Effector CD8-positive, alpha-beta T cell (primary cell): ENCODE data around the gene NTNG1.
"Not testable (repeated sequence)": the region's sequence is repeated elsewhere in the genome, so short reads cannot be mapped to it uniquely, and the experiment has no call there.

Experiments used
- DNase-seq: peaks from one replicate; lab custom pipeline; 2025; lab: John Stamatoyannopoulos, UW

The NTNG1 gene

DNA sequence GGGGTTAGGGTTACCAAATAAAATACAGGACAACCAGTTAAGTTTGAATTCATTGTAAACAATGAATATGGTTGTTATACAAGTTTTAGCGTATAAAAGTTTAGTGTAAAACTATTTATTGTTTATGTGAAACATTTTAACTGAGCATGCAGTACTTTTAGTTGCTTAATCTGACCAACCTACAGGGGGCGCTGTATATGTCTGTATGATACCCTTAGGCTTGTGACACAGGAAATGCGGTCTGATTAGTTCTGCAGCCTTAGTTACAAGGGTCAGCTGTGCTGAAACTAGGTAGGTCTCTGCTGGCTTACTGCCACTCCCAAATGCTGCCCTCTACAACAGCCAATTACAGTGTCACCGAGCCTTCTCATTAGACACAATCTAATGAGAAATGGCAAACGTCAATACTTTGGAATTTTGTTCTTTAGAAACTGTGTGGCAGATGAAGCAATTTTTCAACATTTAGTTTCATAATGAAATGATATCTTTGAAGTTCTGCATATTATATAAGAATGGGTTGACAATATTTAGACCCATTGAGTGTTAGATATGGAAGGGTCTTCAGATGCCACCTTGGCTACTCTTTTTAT is 56.2 kb downstream of the NTNG1 start:
- DNase-seq, result no peak

DNA sequence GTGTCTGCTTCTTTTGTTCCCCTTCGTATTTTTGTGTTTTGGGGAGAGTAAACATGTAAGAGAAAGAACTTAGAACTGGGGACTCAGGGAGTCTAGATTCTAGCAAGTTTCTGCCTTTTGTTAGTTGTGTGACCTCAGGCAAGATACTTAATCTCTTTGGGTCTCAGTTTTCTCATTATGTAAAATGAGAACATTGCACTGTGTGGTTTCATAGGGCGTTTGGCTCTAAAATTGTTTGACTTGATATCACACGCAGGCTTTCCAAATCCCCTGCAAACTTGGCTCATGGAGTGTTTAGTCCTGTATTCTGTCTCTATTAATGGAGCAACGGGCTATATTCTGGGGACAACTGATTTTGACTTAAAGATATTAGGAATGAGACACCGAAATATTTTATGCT is 57.7 kb downstream of the NTNG1 start:
- DNase-seq, result no peak

DNA sequence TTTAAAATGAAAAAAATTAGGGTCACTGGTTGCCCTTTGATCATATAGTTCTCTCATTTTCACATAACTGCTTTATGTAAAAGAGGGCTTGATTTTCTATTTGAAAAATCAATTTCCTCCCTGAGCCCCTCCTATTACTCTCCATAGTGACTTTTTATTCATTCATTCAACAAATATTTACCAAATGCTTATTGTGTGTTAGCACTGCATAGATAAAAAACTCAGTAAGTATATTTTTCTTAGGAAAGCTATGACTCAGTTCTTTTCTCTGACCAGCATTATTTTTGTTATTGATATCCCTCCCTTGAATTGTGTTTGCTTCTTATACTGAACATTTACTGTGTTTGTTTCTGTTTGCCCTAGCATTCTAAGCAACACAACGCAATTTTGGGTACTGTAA is 59.8 kb downstream of the NTNG1 start:
- DNase-seq, result no peak

DNA sequence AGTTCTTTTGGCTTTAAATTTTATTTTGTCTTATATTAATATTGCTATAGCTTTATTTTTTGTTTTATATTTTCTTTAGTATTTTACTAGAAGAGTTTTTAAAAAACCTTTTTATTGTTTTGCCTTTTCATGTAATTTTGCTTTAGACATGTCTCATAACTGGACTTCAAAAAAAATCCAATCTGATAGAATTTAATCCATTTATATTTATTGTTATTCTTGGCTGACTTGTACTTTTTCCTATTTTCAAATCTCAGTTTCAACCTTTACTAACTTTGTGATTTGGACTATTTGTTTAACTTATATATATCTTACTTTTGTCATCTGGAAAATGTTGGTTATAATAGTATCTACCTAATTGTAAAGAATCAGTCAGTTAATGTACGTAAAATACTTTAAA is 61.2 kb downstream of the NTNG1 start:
- no peak for DNase-seq

- DNase-seq, result no peak
Observed at GRCh38 chr1:107213225-107213624, 72.4 kb downstream of the NTNG1 start.

DNA sequence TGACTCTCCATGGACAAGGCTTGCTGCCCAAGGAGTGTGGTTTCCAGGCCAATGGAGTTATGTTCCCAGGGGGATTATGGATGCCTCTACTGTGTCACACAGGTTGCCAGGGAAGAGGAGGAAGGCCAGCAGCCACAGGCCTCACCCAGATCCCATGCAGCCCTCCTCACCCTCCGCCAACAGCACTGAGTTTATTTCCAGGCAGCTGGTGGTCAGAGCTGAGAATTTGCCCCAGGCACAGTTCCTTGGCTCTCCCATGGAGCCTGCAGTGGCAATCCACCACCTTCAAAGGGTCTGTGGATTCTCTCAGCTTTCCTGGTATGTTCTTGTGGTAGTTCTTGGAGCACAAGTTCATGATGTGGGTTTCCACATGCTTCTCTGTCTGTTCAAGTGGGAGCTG is 79.2 kb downstream of the NTNG1 start:
- no peak for DNase-seq

DNA sequence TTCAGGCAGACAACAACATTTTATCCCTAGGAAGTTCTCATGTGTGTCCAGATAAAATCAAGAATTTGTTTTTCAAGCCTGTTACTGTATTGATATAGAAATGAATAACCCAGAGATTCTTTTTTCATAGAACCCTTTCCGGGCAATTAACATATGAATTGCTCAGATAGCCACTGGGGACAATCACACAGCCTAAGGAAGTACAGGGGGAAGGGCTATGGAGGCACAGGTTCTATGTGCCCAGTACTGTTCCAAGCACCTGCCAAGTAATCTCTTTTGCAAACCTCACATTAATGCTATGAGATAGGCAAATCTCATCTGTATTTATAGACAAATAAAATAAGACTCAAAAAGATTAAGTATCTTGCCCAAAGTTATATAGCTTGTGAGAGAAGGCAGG is 84.9 kb downstream of the NTNG1 start:
- no peak for DNase-seq

- DNase-seq, result no peak
Observed at GRCh38 chr1:107228704-107229371, 88.0 kb downstream of the NTNG1 start.

DNA sequence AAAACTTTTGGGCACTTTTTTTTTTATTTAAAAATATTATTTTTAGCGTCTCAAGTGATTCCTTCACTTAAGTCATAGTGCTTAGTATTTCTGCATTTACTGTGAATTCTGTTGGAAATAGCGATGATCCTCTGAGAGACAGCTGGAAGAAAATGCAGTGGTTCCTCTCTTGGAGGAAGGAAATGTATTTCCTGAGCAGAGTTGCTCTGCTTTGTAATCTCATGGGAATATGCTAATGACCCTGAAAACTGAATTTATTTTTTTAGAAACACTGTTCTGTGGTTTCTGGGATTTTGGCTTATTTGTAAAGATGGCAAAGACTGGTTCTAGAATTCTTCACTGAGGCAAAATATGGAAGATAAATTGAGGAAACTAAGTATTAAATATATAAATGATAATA is 88.9 kb downstream of the NTNG1 start:
- DNase-seq, result no peak

DNA sequence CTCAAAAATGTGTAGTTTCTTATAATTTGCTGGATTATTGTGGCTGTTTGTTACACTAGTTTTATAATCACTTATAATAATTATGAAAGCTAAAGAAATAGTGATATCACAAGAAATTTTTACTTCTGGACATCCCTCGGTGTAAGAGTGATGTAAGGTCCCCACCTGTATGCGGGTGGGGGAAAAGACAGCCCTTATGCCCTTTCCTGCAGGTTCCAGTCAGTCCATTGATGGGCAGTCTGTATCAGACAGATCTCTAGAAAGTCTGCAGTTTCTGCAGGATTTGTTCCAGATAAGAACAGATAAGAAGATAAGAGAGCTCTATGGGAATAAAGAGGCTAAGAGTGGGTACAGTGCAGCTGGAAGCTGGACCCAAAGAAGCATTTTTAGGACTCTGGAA is 89.3 kb downstream of the NTNG1 start:
- DNase-seq, result no peak

DNA sequence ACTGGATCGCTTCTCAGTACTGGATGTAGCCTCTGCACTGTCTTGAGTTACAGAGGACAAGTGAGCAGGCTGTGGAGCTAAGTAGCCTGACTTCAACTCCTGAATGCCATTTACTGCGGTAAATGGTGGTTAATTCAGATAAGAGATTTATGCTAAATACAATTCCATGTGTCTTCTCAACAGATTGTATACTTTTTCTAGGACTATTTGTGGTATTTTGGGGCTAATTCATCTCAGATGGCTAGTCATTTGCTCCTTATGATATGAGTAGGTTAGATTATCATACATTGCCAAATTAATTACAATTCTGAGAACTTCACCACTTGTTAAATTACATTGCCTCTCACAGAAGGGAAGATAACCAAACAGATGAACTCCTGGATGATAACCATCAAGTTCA is 90.5 kb downstream of the NTNG1 start:
- DNase-seq, result no peak

DNA sequence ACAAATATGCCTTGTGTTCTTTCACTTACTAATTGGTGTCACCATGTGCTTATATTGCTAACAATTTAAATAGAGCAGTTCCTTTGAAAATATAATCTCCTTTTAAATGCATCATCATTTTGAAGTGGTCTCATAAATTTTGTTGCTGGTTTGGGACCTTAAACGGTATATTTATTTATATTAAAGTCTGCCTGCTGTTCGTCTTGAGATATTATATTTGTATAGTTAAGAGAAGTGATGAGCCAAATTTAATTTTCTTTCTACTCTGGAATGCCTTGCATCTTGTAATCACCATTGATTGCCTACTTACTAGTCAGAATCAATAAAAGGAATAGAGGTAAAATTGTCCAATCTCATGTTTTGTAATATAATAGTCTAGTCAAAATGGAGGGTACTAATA is 91.6 kb downstream of the NTNG1 start:
- DNase-seq, result no peak

GRCh38 chr1:107236760-107237159 is 95.9 kb downstream of the NTNG1 start:
- DNase-seq, result not testable (repeated sequence)

DNA sequence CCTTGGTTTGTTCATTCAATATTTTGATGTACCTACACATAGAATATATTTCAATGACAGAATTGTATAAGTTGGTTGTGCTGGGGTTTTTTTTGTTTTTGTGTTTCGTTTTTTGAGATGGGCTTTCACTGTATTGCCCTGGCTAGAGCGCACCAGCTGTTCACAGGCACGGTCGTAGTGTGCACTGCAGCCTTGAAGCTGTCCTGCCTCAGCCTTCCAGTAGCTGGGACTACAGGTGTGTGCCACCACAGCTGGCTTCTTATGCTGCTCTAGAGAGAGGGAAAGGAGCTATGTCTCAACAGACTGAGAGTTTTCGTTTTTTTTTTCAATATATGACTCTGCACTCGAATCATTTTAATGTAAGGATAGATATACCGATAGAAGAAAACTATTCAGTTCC is 102.6 kb downstream of the NTNG1 start:
- DNase-seq, result no peak

DNA sequence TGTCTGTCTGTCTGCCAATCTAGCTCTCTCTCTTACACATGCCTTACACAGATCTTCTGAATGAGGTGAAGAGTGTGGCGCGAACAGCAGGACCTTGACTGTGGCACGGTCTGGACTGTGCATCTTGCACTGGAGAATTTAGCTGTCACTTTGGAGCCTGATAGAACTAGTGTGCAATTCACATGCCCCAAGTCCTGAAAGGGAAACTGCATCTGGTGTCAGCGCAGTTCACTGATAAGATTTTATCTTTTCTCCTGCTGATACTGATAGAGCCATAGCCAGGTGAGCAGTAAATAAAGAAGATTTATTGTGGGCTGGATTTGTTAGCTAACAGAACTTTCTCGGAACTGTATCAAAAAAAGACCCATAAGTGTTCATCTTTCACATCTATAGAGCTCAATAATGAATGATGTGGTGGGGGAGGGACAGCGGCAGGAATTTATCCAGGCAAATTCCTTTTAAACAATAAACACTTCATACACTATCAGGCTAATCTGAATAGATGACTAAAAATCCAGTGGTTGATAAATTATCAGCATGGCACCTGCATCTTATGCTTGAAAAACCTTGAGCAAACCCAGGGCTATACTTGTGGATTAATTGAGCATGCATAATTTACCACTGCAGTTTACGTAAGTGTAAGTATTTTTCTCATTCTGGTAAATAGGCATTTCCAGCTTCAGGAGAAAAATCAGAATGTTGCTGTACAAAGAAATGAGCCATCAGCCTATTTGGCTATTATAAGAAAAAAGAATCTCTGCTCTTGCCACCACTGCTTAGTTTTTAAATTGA is 104.1 kb downstream of the NTNG1 start:
- DNase-seq, result no peak

DNA sequence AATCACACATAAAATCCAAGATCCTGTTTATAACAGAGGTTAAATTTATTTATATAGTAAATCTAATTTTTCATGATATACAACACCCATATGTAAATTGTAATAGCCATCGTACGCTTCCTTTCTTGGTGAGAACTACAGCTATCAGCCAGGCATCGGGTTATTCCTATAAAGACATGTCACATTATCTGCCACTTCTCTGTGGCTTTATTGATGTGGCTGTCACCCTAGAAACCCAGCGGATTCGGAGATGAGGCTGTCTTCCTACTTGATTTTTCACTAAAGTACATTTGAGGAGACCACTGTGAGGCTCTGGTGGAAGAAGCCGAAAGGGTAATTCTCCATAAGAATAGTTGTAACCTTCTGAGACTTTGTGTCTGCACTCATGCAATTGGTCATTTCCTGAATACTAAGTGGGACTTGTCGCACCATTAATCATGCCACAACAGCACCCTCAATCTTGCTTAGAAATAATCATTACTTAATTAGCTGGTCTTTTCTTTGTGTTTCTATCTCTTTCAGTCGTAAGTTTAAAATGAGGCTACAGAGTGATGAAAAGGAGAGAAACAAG is 106.0 kb downstream of the NTNG1 start:
- no peak for DNase-seq

DNA sequence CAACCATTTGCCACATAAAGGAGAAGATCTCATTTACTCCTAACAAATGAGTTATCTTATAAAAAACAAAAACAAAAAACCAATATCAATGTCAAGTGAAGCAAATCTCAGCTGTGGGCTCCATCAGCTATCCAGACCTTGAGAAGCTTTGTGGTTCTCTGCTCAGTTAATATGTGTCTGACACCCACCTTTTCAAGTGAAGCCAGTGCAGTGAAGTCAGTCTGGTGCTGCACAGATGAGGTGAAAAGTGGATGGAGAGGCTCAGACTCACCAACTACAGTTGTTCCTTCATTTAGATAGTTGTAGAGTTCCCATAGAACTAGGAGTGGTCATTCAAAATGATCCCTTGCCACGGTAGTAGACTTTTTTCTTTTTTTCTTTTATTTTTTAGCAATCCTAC is 106.8 kb downstream of the NTNG1 start:
- DNase-seq, result no peak

DNA sequence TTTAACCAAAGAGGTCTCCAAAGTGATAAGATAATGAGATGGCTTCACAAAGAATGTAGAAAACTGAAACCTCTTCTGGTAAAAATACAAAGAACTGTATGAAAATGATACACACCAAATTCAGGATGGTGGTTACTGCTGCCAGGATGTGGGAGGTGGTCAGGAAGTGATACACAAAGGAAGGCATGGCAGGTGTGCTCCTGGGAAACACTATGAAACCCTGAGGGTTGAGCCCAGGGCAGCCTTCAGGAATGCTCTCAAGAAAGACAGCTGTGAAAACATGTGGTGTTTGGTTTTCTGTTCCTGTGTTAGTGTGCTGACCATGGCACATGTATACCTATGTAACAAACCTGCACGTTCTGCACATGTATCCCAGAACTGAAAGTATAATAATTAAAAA is 109.3 kb downstream of the NTNG1 start:
- no peak for DNase-seq

- no peak for DNase-seq
Observed at GRCh38 chr1:107251083-107251482, 110.2 kb downstream of the NTNG1 start.

GRCh38 chr1:107251839-107252238 is 111.0 kb downstream of the NTNG1 start:
- DNase-seq, result no peak

GRCh38 chr1:107252271-107252670 is 111.4 kb downstream of the NTNG1 start:
- no peak for DNase-seq

- DNase-seq, result no peak
Observed at GRCh38 chr1:107254306-107254705, 113.5 kb downstream of the NTNG1 start.

DNA sequence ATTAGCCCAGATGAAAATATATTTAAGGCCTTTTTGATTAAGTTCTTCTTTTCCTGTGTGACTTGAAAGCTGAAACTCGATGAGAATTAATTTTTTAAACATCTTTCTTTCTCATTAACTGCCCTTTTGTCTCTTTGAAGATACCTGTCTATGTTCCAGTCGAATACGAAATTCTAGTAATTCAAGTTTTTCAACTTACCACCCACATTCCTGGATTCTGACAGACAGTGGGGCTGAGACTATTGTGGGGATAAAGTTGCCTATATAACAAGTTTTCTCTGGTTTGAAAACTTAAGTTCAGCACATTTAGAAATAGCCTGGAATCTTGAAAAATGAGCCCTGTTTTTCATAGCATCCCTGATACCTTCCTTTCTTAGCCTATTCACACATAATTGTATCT is 114.6 kb downstream of the NTNG1 start:
- no peak for DNase-seq
